Jurkat, Clone E6-1 (cell line): ENCODE measurements around the gene TULP4.

Experiments
- DNase-seq: peaks from one replicate; pipeline ENCODE4 v3.0.0-alpha.2; 2011; ENCODE audit warnings: low read depth, low spot score
- H3K4me3 ChIP-seq: 2 replicates; pipeline ENCODE4 v1.5.1; 2011; ENCODE audit warnings: mild to moderate bottlenecking, low read length, control low read depth, moderate library complexity

Gene TULP4

DNA sequence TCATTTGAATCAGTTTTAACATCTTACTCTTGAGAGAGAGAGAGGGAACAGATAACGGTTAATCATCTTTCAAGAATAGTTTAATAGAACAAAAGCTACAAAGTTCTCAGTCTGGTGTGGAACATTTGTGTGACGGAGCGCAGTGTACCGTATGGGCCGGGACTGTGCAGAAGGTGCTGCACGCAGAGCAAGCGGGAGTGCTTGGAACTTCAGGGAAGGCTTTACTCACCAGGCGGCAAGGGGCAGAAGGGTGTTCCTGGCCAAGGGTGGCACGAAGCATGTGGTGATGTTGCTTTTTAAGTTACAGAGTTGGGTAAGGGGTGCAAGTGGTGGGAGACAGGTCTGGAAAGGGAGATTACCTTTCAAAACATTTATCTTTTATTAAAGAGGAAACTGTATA is 95.7 kb downstream of the TULP4 start:
- no peak overlapping the region for H3K4me3 ChIP-seq
- no peak for DNase-seq

DNA sequence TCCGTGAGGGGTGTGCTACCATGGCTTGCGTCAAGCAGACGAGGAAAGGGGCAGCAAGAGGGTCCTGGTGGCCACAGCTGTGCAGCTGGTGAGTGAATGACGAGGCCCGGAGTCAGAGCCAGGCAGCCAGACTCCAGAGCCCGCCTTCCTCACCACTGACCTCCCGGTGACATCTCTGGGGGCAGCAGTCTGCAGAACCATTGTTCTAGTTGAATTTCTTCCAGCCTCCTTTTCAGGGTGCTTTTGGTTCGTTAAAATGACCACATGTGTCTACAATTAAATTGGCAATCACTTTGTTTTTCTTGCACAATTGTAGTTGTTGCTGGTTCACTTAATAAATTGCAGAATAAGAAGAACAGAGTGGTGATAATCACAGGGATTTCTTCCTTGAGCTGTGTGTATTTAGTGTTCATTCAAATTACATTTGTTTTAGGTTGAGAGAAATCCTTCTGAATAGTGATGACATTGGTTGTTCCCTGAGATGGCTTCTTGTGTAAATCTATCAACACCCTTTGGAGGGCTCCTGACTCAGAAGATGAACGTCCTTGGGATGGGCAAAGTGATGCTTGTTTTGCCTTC is 96.4 kb downstream of the TULP4 start:
- DNase-seq = no peak
- H3K4me3 ChIP-seq = no peak overlapping the region

GRCh38 chr6:158409451-158409850 is 97.2 kb downstream of the TULP4 start:
- DNase-seq = peak; percentile 39
- H3K4me3 ChIP-seq = no peak overlapping the region

GRCh38 chr6:158410784-158411183 is 98.5 kb downstream of the TULP4 start:
- DNase-seq = no peak
- H3K4me3 ChIP-seq = no peak overlapping the region

DNA sequence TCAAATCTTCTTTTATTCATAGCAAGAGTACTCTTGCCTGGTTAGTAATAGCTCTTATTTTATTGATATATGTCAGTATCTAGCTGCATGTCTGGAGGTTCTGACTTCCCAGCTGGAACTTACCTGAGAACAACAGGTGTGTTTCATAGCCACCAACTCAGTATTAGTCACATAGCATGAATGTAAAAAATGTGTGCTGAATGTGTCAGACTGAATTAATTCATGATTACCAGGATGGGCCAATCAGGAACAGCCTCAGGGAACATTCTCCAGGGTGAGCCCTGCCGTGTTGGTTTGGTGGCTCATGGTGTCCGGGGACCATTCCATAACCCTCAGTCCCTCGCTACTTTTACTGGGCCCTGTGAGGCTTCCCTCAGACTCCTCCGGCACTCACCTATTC is 99.7 kb downstream of the TULP4 start:
- no peak overlapping the region for H3K4me3 ChIP-seq
- DNase-seq = no peak

- no peak for DNase-seq
- no peak overlapping the region for H3K4me3 ChIP-seq
Measured at GRCh38 chr6:158413028-158413427, 100.8 kb downstream of the TULP4 start.

DNA sequence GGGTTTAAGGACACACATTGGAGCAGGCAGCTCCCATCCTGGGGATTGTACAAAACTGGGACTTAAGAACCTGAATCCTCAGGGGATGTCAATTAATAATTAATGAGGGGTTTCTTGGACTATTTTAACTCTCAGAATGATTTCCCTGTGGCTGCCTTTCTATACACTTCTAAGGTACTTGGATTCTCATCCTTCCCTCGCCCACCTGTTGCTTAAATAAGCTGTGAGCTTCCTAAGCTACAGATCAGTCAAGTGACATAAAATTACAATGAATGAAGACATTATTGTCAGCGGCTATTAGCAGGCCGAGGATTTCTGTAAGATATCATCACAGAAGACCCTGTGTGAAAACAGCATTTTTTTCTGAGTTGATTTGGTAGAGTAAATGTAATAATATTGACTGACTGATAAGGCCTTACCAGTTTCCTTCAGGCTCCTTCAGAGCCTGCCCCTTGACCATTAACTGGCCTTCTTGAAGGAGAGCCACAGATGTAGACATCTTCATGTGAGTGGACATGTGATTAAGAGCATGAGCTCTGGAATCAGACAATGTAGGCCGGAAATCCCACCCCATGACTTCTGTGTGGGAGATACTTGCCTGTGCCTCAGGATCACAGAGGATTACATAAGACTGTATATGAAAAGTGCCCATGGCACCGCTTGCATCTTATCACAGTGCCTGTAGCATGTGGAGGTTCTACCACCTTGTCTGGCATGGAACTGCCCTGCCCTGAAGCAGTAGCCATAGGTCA is 101.7 kb downstream of the TULP4 start:
- no peak overlapping the region for H3K4me3 ChIP-seq
- no peak for DNase-seq

DNA sequence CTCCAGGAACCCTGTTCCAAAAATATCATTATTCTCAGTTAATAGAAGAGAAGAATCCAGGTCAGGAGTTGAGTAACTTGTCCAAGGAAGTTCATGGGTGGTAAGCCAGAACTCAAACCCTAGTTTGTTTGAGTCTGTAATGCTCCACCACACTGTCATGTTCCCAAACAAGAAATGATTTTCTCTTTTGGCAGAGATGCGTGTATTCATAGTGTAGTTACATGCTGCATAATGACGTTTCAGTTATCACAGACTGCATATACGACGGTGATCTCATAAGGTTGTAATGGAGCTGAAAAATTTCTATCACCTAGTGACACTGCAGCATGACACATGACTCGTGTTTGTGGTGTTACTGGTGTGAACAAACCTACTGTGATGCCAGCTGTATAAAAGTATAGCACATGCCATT is 102.6 kb downstream of the TULP4 start:
- H3K4me3 ChIP-seq = no peak overlapping the region
- DNase-seq = no peak

GRCh38 chr6:158415666-158416065 is 103.4 kb downstream of the TULP4 start:
- no peak for DNase-seq
- no peak overlapping the region for H3K4me3 ChIP-seq

- no peak overlapping the region for H3K4me3 ChIP-seq
- DNase-seq = no peak
Measured at GRCh38 chr6:158416883-158417759, 104.9 kb downstream of the TULP4 start.

- DNase-seq = no peak
- H3K4me3 ChIP-seq = no peak overlapping the region
Measured at GRCh38 chr6:158417760-158418098, 105.5 kb downstream of the TULP4 start.

- no peak for DNase-seq
- H3K4me3 ChIP-seq = no peak overlapping the region
Measured at GRCh38 chr6:158418501-158418900, 106.2 kb downstream of the TULP4 start.

GRCh38 chr6:158419339-158419909 is 107.2 kb downstream of the TULP4 start:
- no peak for DNase-seq
- H3K4me3 ChIP-seq = no peak overlapping the region

- no peak for DNase-seq
Measured at GRCh38 chr6:158421381-158421780, 109.1 kb downstream of the TULP4 start.

DNA sequence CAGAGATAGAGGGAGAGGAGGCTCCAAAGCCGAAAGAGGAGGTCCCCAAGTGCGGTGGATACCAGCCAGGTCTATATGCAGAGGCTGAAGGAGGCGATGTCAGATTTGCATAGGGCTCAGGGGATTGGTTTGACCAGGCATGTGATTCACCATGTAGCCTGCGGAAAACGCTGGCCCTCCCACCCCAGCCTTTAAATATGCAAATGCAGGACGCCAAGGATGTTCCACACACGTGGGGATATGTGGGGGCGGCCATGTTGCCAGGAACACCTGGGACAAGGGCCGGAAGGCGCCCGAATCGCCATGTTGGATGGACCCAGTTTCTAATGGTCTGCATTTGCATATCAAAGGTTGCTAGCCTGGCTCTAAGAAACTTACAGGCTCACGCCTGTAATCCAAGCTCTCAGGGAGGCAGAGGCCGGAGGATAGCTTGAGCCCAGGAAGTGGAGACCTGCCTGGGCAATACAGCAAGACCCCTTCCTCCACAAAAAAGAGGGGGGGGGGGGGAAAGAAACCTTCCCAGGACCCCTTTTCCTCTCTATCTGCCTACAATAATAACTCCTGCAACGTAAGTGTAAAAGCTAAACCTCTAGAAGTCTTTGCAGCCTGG is 110.5 kb downstream of the TULP4 start:
- no peak overlapping the region for H3K4me3 ChIP-seq
- DNase-seq = no peak

More at GRCh38 chr6:158421381-158421780, 109.1 kb downstream of the TULP4 start:
- H3K4me3 ChIP-seq = no peak overlapping the region

- H3K4me3 ChIP-seq = no peak overlapping the region
- no peak for DNase-seq
Measured at GRCh38 chr6:158431036-158431435, 118.8 kb downstream of the TULP4 start.

DNA sequence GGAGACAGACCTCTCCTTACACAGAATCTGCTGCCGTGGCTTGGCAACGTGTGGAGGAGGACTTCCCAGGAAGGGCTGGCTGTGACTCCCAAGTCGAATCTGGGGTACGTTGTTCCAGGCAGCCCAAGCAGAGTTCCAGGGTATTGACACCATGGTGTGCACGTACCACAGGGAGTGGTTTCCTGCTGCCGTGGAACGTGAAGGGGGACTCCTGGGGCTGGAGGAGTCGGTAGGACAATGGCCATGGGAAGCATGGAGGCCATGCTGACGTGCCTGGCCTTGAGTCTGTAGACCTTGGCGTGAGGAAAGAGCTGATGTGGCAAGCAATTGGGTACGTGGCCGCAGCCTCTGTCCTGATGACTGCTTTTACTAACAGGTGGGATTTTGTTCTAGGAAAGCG is 119.3 kb downstream of the TULP4 start:
- no peak for DNase-seq
- H3K4me3 ChIP-seq = no peak overlapping the region

DNA sequence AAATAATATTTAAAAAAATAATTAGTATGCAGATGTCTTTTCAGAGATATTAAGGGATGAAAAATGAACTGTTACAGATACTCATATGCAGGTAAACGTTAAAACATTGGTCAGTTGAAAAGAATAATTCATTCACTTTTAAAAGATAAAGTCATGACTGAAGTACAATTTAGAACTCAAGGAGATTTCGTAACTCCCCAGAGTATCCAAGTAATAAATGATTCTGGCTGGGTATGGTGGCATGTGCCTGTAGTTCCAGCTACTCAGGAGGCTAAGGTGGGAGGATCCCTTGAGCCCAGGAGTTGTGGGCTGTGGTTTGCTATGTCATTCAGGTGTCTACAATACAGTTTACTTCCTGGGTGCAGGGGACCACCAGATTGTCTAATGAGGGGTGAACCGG is 125.3 kb downstream of the TULP4 start:
- H3K4me3 ChIP-seq = no peak overlapping the region
- DNase-seq = peak; percentile 7

GRCh38 chr6:158438226-158438625 is 126.0 kb downstream of the TULP4 start:
- H3K4me3 ChIP-seq = no peak overlapping the region
- DNase-seq = peak; percentile 62
